NB4 (cell line): ENCODE measurements around the gene MEGF10.

Source experiments
- CTCF ChIP-seq: IDR thresholded peaks from one replicate; pipeline ENCODE4 v1.5.1; 2012; ENCODE audit warnings: low read depth, low read length
- POLR2A ChIP-seq: IDR thresholded peaks from 2 replicates; pipeline ENCODE4 v1.6.1; 2011; ENCODE audit warnings: mild to moderate bottlenecking; ENCODE audit not compliant: insufficient read length; ENCODE audit errors: extremely low read depth

DNA sequence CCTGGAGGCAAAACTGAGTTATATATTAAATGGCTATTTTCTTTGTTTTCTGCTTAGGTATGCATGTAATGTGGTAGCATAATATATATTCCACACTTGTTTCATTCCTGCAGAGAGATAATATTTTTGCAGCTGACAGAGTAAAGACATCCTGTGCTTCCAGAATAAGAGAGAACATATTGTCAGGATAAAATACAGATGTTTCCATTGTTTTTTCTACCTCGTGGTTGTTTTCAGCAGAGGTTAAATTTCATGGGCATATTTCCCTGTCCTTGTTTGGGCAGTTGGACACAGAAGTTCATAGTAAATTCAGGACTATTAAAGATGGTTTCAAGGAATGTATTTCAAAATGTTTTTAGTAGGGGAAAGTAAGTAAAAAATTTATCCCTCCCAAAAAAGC lies 47.6 kb upstream of the MEGF10 start:
- TF ChIP-seq CTCF, result no peak
- TF ChIP-seq POLR2A, result no peak
